Neural crest cell (in vitro differentiated cells): ENCODE measurements around the gene TRIM66. TPM values are rescaled to one million over a fixed set of nuclear protein-coding genes. Genes with fewer than 3 reads are reported as not detected.
"Not testable (repeated sequence)": the region's sequence is repeated elsewhere in the genome, so short reads cannot be mapped to it uniquely, and the experiment has no call there.

Experiments used
- DNase-seq: peaks from one replicate; pipeline ENCODE4 v3.0.0; 2021; ENCODE audit warnings: low read depth, mixed read lengths, low spot score
- H3K27ac Mint-ChIP-seq: one replicate; pipeline ENCODE4 v1.8.0; 2021; ENCODE audit warnings: mild to moderate bottlenecking, mixed read lengths; ENCODE audit not compliant: unreplicated experiment
- H3K27me3 Mint-ChIP-seq: 2 replicates; pipeline ENCODE4 v1.8.0; 2021; ENCODE audit warnings: low read depth, mild to moderate bottlenecking, mixed read lengths
- H3K36me3 Mint-ChIP-seq: 2 replicates; pipeline ENCODE4 v1.8.0; 2021; ENCODE audit warnings: low read depth, mild to moderate bottlenecking, mixed read lengths
- H3K4me1 Mint-ChIP-seq: 2 replicates; pipeline ENCODE4 v1.8.0; 2021; ENCODE audit warnings: mixed read lengths
- H3K4me3 Mint-ChIP-seq: one replicate; pipeline ENCODE4 v1.8.0; 2021; ENCODE audit warnings: mild to moderate bottlenecking, mixed read lengths
- H3K9me3 Mint-ChIP-seq: 2 replicates; pipeline ENCODE4 v1.8.0; 2021; ENCODE audit warnings: mixed read lengths
- total RNA-seq: library from RNA; stranded (reverse); gene quantifications from 2 replicates; pipeline ENCODE4 v1.2.1, GENCODE V29; 2021
- TF ChIP-seq, protein P1 (sequence below): fragments of 200-600 bp; sonication (generic); conservative IDR thresholded peaks from 2 replicates; pipeline ENCODE4 v1.5.0; 2021; ENCODE audit warnings: antibody characterized with exemption, mild to moderate bottlenecking

The TRIM66 gene
- total RNA-seq, 1 donor from 2014 or later: 6.5 TPM

DNA sequence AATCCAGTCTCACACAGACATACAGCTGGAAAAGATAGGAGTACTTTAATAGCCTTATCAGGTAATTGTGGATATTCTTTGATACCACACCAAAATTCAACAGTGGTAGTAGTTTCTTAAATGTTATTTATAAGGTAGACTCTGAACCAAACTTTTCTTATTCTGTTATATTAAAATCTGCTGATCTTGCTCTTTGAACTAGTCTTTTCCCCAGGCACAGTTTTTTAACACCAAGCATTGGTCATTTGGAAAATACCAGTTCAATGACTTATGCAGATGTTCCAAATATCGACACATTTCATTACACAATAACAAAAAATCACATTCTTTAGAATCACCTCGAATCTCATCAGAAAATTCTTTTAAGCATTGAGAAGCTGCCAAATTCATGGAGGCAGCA is 7.6 kb downstream of the TRIM66 start:
- Mint-ChIP-seq H3K36me3 (peaks cover under 1% of the 10 kb centered on the region), H3K9me3 (no peaks in the 10 kb centered on the region), H3K27me3 (no peaks in the 10 kb centered on the region), H3K4me1 (peaks cover 32% of the 10 kb centered on the region), H3K27ac (no peak overlapping the region), H3K4me3 (no peak overlapping the region)
- no peak for DNase-seq
- TF ChIP-seq, protein P1, sequence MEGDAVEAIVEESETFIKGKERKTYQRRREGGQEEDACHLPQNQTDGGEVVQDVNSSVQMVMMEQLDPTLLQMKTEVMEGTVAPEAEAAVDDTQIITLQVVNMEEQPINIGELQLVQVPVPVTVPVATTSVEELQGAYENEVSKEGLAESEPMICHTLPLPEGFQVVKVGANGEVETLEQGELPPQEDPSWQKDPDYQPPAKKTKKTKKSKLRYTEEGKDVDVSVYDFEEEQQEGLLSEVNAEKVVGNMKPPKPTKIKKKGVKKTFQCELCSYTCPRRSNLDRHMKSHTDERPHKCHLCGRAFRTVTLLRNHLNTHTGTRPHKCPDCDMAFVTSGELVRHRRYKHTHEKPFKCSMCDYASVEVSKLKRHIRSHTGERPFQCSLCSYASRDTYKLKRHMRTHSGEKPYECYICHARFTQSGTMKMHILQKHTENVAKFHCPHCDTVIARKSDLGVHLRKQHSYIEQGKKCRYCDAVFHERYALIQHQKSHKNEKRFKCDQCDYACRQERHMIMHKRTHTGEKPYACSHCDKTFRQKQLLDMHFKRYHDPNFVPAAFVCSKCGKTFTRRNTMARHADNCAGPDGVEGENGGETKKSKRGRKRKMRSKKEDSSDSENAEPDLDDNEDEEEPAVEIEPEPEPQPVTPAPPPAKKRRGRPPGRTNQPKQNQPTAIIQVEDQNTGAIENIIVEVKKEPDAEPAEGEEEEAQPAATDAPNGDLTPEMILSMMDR: no peak

DNA sequence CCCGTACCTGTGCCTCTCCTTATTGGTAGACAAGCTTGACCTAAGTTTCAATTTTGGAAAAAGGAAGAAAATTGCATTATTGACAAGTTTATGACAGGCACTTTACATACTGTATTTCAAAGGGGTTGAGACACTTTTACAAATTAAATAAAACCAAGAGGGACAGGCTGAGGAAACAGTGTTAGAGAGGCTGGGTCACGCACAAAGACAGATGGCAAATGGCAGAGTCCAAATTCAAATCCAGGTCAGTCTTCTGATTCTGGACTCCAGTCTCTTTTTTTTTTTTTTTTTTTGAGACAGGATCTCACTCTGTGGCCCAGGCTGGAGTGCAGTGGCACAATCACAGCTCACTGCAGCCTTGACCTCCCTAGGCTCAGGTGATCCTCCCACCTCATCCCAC is 10.1 kb downstream of the TRIM66 start:
- TF ChIP-seq, protein P1: no peak
- H3K27ac Mint-ChIP-seq: peak overlapping the region; percentile 93
- peaks cover 31% of the 10 kb centered on the region for H3K4me1 Mint-ChIP-seq
- no peak overlapping the region for H3K4me3 Mint-ChIP-seq
- DNase-seq: no peak
- H3K27me3 Mint-ChIP-seq: no peaks in the 10 kb centered on the region
- H3K9me3 Mint-ChIP-seq: no peaks in the 10 kb centered on the region
- no peaks in the 10 kb centered on the region for H3K36me3 Mint-ChIP-seq

DNA sequence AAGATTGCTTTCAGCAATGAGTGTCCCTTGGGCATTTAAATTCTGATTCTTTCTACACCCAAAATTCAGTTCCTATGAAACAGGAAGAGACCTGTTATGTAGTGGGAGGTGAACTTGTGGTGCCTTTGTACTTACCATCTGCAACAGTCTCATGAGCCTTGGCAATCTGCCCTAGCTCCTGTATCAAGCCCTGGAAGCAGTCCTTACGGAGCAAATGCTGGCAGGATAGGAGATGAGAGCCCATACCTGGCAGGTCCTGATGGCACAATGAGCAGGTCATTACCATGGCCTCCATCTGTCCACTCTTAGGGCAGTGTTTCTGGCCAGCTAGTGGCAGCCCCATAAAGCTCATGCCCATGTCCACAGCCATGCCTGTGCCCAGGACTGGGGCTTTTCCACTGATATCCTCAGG is 10.8 kb downstream of the TRIM66 start:
- peak overlapping the region; percentile 76 for H3K4me3 Mint-ChIP-seq
- no peak for DNase-seq
- H3K27me3 Mint-ChIP-seq: no peaks in the 10 kb centered on the region
- H3K4me1 Mint-ChIP-seq: peaks cover 27% of the 10 kb centered on the region
- H3K9me3 Mint-ChIP-seq: no peaks in the 10 kb centered on the region
- TF ChIP-seq, protein P1: no peak
- no peaks in the 10 kb centered on the region for H3K36me3 Mint-ChIP-seq
- H3K27ac Mint-ChIP-seq: peak overlapping the region; percentile 93

DNA sequence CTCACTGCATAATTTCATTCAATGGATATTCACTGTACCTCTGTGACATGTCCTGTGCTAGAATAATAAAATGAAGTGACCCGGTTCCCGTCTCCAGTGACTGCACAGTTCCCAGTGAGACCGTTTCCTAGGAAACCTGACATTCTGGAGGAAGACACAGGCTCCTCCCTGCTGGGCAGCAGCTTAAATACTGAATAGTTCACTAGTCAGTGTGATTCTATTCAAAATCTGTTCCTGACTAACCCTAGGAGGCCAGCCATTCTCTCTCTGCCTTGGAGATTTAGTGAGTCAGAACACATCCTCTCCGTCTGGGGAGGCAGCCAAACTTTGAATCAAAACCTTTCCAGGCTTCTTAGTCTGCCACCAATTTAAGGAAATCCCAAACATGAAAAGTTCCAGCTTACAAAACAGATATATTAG is 11.3 kb downstream of the TRIM66 start:
- Mint-ChIP-seq H3K36me3 (peaks cover 3% of the 10 kb centered on the region), H3K4me1 (peaks cover 23% of the 10 kb centered on the region), H3K27ac (peak overlapping the region; percentile 93), H3K4me3 (peak overlapping the region; percentile 76), H3K9me3 (no peaks in the 10 kb centered on the region), H3K27me3 (no peaks in the 10 kb centered on the region)
- TF ChIP-seq, protein P1: no peak
- DNase-seq: peak; percentile 40

DNA sequence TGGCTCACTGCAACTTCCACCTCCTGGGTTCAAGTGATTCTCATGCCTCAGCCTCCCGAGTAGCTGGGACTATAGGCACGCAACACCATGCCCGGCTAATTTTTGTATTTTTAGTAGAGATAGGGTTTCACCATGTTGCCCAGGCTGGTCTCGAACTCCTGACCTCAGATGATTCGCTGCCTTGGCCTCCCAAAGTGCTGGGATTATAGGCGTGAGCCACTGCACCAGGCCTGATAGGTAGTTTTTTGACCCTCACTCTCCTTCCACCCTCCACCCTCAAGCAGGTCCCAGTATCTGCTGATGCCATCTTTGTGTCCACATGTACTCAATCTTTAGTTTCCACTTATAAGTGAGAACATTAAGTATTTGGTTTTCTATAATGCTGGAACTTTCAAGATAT is 12.4 kb downstream of the TRIM66 start:
- not testable (repeated sequence) for H3K36me3 Mint-ChIP-seq, H3K4me3 Mint-ChIP-seq, H3K9me3 Mint-ChIP-seq, DNase-seq, H3K27me3 Mint-ChIP-seq
- Mint-ChIP-seq H3K27ac (peak overlapping the region; percentile 84), H3K4me1 (peaks cover 22% of the 10 kb centered on the region)

DNA sequence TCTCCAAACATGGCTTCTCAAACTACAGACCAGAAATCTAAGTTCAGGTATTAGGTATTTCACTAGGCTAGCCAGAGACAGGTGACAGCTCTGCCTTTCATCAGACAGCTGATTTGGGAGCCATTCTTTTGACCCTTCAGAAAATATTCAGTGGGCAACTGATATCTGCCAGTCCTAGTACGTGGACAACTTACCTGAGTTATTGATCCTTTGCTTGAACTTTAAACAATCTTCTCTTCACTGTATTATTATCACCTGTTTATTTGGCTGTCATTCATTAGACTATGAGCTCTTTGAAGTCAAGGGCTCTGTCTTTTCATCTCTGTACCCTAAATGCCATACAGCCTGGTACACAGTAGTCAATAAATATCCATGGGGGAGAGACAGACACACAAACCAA is 17.2 kb downstream of the TRIM66 start:
- H3K4me3 Mint-ChIP-seq: no peak overlapping the region
- TF ChIP-seq, protein P1: no peak
- DNase-seq: no peak

More for the DNA sequence above, 17.2 kb downstream of the TRIM66 start:
- H3K27ac Mint-ChIP-seq: no peak overlapping the region
- peaks cover 3% of the 10 kb centered on the region for H3K36me3 Mint-ChIP-seq
- H3K9me3 Mint-ChIP-seq: no peaks in the 10 kb centered on the region
- H3K27me3 Mint-ChIP-seq: no peaks in the 10 kb centered on the region
- no peaks in the 10 kb centered on the region for H3K4me1 Mint-ChIP-seq
